IMR-90 (cell line): Measurements from ENCODE around the gene MDH1B. TPM values are rescaled to one million over a fixed set of nuclear protein-coding genes. Genes with fewer than 3 reads are reported as not detected.

Source experiments
- ATAC-seq: fragments of 200-7000 bp; cut with Tn5 transposase; 2 replicates; pipeline ENCODE4 v1.9.1; 2020; ENCODE audit warnings: low read depth, mild to moderate bottlenecking, moderate library complexity
- BruUV-seq: library from RNA; stranded (reverse); fragments of 400-500 nt; replicated peaks from 2 replicates; lab custom pipeline; 2021; lab: Mats Ljungman, UMichigan
- CTCF ChIA-PET: fragments of 300-600 bp; formaldehyde crosslinking; extraction: SDS; loops from one replicate; lab custom pipeline; 2021; ENCODE audit warnings: antibody characterized with exemption; lab: Yijun Ruan, JAX
- POLR2A ChIA-PET: fragments of 300-600 bp; sonication (Branson Sonifier 250); formaldehyde crosslinking; loops from one replicate; lab custom pipeline; 2022; ENCODE audit warnings: antibody characterized with exemption; ENCODE audit not compliant: unreplicated experiment; lab: Charles Lee
- DNase-seq: peaks from one replicate; pipeline ENCODE4 v3.0.0; 2013
- H2AFZ ChIP-seq: replicated peaks from 2 replicates; pipeline ENCODE3; 2013; ENCODE audit warnings: low read length, mild to moderate bottlenecking; ENCODE audit not compliant: poor library complexity
- H2AK5ac ChIP-seq: 2 replicates; pipeline ENCODE4 v1.6.1; 2013; ENCODE audit warnings: low read depth, low read length, inconsistent platforms
- H2AK9ac ChIP-seq: replicated peaks from 2 replicates; pipeline ENCODE3; 2013; ENCODE audit warnings: mild to moderate bottlenecking, low read depth, low read length, moderate library complexity; ENCODE audit not compliant: poor library complexity
- H2BK120ac ChIP-seq: 2 replicates; pipeline ENCODE4 v1.6.1; 2013; ENCODE audit warnings: low read depth, low read length, inconsistent platforms
- H2BK15ac ChIP-seq: 3 replicates; pipeline ENCODE4 v1.6.1; 2013; ENCODE audit warnings: low read depth, low read length, inconsistent platforms
- H2BK20ac ChIP-seq: 2 replicates; pipeline ENCODE4 v1.6.1; 2013; ENCODE audit warnings: low read depth, mild to moderate bottlenecking, inconsistent platforms, low read length, moderate library complexity
- H2BK5ac ChIP-seq: 2 replicates; pipeline ENCODE4 v1.6.1; 2013; ENCODE audit warnings: mild to moderate bottlenecking, low read depth, low read length, inconsistent platforms; ENCODE audit not compliant: poor library complexity, severe bottlenecking
- H3K14ac ChIP-seq: replicated peaks from 2 replicates; pipeline ENCODE4 v1.6.1; 2013; ENCODE audit warnings: low read depth, low read length, inconsistent platforms
- H3K18ac ChIP-seq: 2 replicates; pipeline ENCODE4 v1.6.1; 2013; ENCODE audit warnings: low read depth, low read length, control low read depth
- H3K23ac ChIP-seq: 2 replicates; pipeline ENCODE4 v1.6.1; 2013; ENCODE audit warnings: low read depth, low read length, inconsistent platforms
- H3K27ac ChIP-seq: 2 replicates; pipeline ENCODE4 v1.5.1; 2013; ENCODE audit warnings: mild to moderate bottlenecking, control low read depth, low read length; ENCODE audit not compliant: insufficient read depth
- H3K27me3 ChIP-seq: 2 replicates; pipeline ENCODE4 v1.6.1; 2013; ENCODE audit warnings: low read length; ENCODE audit not compliant: control insufficient read depth, insufficient read depth
- H3K36me3 ChIP-seq: 2 replicates; pipeline ENCODE4 v1.6.1; 2013; ENCODE audit warnings: low read length, mixed read lengths; ENCODE audit not compliant: control insufficient read depth, insufficient read depth
- H3K4ac ChIP-seq: 2 replicates; pipeline ENCODE4 v1.6.1; 2013; ENCODE audit warnings: low read depth, low read length, inconsistent platforms
- H3K4me1 ChIP-seq: 2 replicates; pipeline ENCODE4 v1.6.1; 2013; ENCODE audit warnings: low read length, mixed read lengths; ENCODE audit not compliant: control insufficient read depth, insufficient read depth
- H3K4me2 ChIP-seq: 2 replicates; pipeline ENCODE4 v1.6.1; 2013; ENCODE audit warnings: low read depth, mild to moderate bottlenecking, control low read depth, low read length, moderate library complexity
- H3K4me3 ChIP-seq: 2 replicates; pipeline ENCODE4 v1.5.1; 2013; ENCODE audit warnings: low read depth, mild to moderate bottlenecking, control low read depth, low read length, moderate library complexity; ENCODE audit not compliant: insufficient read depth
- H3K56ac ChIP-seq: 2 replicates; pipeline ENCODE4 v1.6.1; 2013; ENCODE audit warnings: low read length, inconsistent platforms; ENCODE audit not compliant: insufficient read depth; ENCODE audit errors: extremely low read depth
- H3K79me1 ChIP-seq, 2 experiments: 2 replicates each; pipeline ENCODE4 v1.6.1; 2013; ENCODE audit warnings: low read length in 2 of 2, inconsistent platforms in 1 of 2, low read depth in 1 of 2
- H3K9ac ChIP-seq: 2 replicates; pipeline ENCODE4 v1.6.1; 2013; ENCODE audit warnings: low read depth, low read length, control low read depth
- H3K9me1 ChIP-seq: 2 replicates; pipeline ENCODE4 v1.6.1; 2013; ENCODE audit warnings: low read length, inconsistent platforms; ENCODE audit not compliant: insufficient read depth
- H3K9me3 ChIP-seq: 2 replicates; pipeline ENCODE4 v1.6.1; 2013; ENCODE audit warnings: low read length; ENCODE audit not compliant: control insufficient read depth, insufficient read depth
- H4K20me1 ChIP-seq: 2 replicates; pipeline ENCODE4 v1.6.1; 2013; ENCODE audit warnings: low read length, inconsistent platforms; ENCODE audit not compliant: insufficient read depth
- H4K5ac ChIP-seq: 2 replicates; pipeline ENCODE4 v1.6.1; 2013; ENCODE audit warnings: mild to moderate bottlenecking, low read depth, low read length, control low read depth
- H4K8ac ChIP-seq, 2 experiments: 2 replicates each; pipeline ENCODE4 v1.6.1; 2013; ENCODE audit warnings: low read depth in 2 of 2, low read length in 2 of 2, control low read depth in 1 of 2, inconsistent platforms in 1 of 2
- H4K91ac ChIP-seq: 2 replicates; pipeline ENCODE4 v1.6.1; 2013; ENCODE audit warnings: low read depth, low read length, inconsistent platforms; ENCODE audit not compliant: insufficient read depth
- BHLHE40 ChIP-seq: fragments of 150-350 bp; IDR thresholded peaks from 2 replicates; pipeline ENCODE4 v1.6.1; 2016; ENCODE audit warnings: mild to moderate bottlenecking, low read depth, low read length
- CEBPB ChIP-seq: IDR thresholded peaks from 2 replicates; pipeline ENCODE4 v1.6.1; 2012; ENCODE audit warnings: low read depth, low read length, improper control_type of control experiment
- FOS ChIP-seq: fragments of 150-350 bp; IDR thresholded peaks from 2 replicates; pipeline ENCODE4 v1.6.1; 2016; ENCODE audit warnings: low read depth, low read length
- WGBS, 2 experiments: methylation state at CpG; one replicate each; pipeline versions ENCODE4 v1.1.5 to v1.1.7; 2013; ENCODE audit warnings: missing lambda C conversion rate in 2 of 2; ENCODE audit not compliant: insufficient read length in 1 of 2; ENCODE audit errors: extremely low coverage in 2 of 2; 5-methylcytosine and 5-hydroxymethylcytosine counted together
- dilution Hi-C: fragments of 300-500 bp; cut with HindIII; formaldehyde crosslinking; loops from one replicate; pipeline ENCODE4 v1.14.3; 2018; ENCODE audit warnings: low sequenced_read_pairs; ENCODE audit not compliant: unreplicated experiment
- in situ Hi-C: fragments of 300-500 bp; cut with MboI; formaldehyde crosslinking; loops from 3 replicates; pipeline ENCODE4 v1.14.3; 2019; ENCODE audit warnings: low sequenced_read_pairs, inconsistent platforms, mixed read lengths
- intact Hi-C: fragments of 100-400 bp; cut with micrococcal nuclease; formaldehyde crosslinking; loops from 2 replicates; pipeline ENCODE4 v1.10.0; 2022
- polyA plus RNA-seq, 3 experiments: library from polyadenylated mRNA; depleted of rRNA; stranded (reverse); fragments of >200 nt; gene quantifications; 2 replicates each; pipeline ENCODE4 v1.2.3, GENCODE V29; 2012; ENCODE audit warnings: low replicate concordance in 1 of 3
- total RNA-seq: library from RNA; depleted of rRNA; stranded (reverse); fragments of >200 nt; gene quantifications from 2 replicates; pipeline ENCODE4 v1.2.3, GENCODE V29; 2012
- TF ChIP-seq, protein P1 (sequence below): conservative IDR thresholded peaks from 2 replicates; pipeline ENCODE4 v1.5.1; 2012; ENCODE audit warnings: mild to moderate bottlenecking, low read depth, low read length, improper control_type of control experiment

The MDH1B gene
- total and polyA plus RNA-seq, 2 of the 4 experiments (the other 2 are of a cell fraction): 0.38 to 0.54 TPM

- H3K14ac ChIP-seq: peak overlapping the region; percentile 36; the same call in 1 of the 2 replicates
- CTCF ChIA-PET: interaction anchor here (0.8 to 1.5 kb wide), 2 partner anchors 16 to 18 kb away, joined by 3 to 4 read pairs; no protein-coding TSS in a partner anchor
- peaks cover 10 to 14% of the 10 kb centered on the region in 2 experiments for H3K79me1 ChIP-seq
- peak overlapping the region; percentile 90 for H3K4me2 ChIP-seq
- peak overlapping the region; percentile 56 for H3K9ac ChIP-seq
- no peak overlapping the region; the same call in 2 of the 3 replicates for H2BK15ac ChIP-seq
- dilution Hi-C loops (no loop called here), intact Hi-C loops (no loop called here), in situ Hi-C loops (no loop called here)
- BruUV-seq: no TSS peak
- POLR2A ChIA-PET: no interaction called here
- H2AK9ac ChIP-seq: no peak overlapping the region
- H2AFZ ChIP-seq: peak overlapping the region; percentile 92
- H2AK5ac ChIP-seq: no peak overlapping the region
- H4K5ac ChIP-seq: peak overlapping the region; percentile 53
- H2BK20ac ChIP-seq: no peak overlapping the region
- peaks cover 2% of the 10 kb centered on the region; the same call in 1 of the 2 replicates for H3K36me3 ChIP-seq
- H2BK120ac ChIP-seq: peak overlapping the region; percentile 22
- peak overlapping the region; percentile 35 for H4K91ac ChIP-seq
- H3K27me3 ChIP-seq: peaks cover 2% of the 10 kb centered on the region
- H3K9me1 ChIP-seq: no peaks in the 10 kb centered on the region
- H3K56ac ChIP-seq: peak overlapping the region; percentile 19; the same call in 1 of the 2 replicates
- ATAC-seq (no peak), DNase-seq (peak; percentile 1)
- peak overlapping the region; percentile 27 for H3K27ac ChIP-seq
- H4K20me1 ChIP-seq: no peaks in the 10 kb centered on the region
- peak overlapping the region; percentile 18; the same call in 1 of the 2 replicates for H3K18ac ChIP-seq
- 0 out of 2 replicates have a peak, but pooled peaks have one; percentile 32 for TF ChIP-seq FOS
- no peak for TF ChIP-seq BHLHE40
- peak; percentile 94 for TF ChIP-seq CEBPB
- TF ChIP-seq, protein P1, sequence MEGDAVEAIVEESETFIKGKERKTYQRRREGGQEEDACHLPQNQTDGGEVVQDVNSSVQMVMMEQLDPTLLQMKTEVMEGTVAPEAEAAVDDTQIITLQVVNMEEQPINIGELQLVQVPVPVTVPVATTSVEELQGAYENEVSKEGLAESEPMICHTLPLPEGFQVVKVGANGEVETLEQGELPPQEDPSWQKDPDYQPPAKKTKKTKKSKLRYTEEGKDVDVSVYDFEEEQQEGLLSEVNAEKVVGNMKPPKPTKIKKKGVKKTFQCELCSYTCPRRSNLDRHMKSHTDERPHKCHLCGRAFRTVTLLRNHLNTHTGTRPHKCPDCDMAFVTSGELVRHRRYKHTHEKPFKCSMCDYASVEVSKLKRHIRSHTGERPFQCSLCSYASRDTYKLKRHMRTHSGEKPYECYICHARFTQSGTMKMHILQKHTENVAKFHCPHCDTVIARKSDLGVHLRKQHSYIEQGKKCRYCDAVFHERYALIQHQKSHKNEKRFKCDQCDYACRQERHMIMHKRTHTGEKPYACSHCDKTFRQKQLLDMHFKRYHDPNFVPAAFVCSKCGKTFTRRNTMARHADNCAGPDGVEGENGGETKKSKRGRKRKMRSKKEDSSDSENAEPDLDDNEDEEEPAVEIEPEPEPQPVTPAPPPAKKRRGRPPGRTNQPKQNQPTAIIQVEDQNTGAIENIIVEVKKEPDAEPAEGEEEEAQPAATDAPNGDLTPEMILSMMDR: no peak
- peak overlapping the region; percentile 75 for H3K4me3 ChIP-seq
- no peaks in the 10 kb centered on the region for H3K9me3 ChIP-seq
- WGBS, 2 experiments: 14% methylated on average over 6 of the region's 18 CpGs; no CpG with 5 or more reads in 1 of the 2 experiments
- peak overlapping the region; percentile 48 to 51 for H4K8ac ChIP-seq
- H3K23ac ChIP-seq: no peak overlapping the region
- H3K4me1 ChIP-seq: no peaks in the 10 kb centered on the region
- H3K4ac ChIP-seq: peak overlapping the region; percentile 10; the same call in 1 of the 2 replicates
- H2BK5ac ChIP-seq: peak overlapping the region; percentile 6
Observed at GRCh38 chr2:206764673-206765241, 371 bp downstream of the MDH1B start.
